ENCODE measurements around the gene CCDC88B.

- no peak for TF ChIP-seq EZH2 (IDR thresholded peaks at IDR 0.05; ENCODE audit: low read length, missing control alignments)
- TF ChIP-seq CTCF (conservative IDR thresholded peaks at IDR 0.05 in 1 of 2, IDR thresholded peaks at IDR 0.05 in 1 of 2; ENCODE audit: low read depth in 1 of 2, low read length in 2 of 2) = no peak
Measured at GRCh38 chr11:64373598-64373974, 33.6 kb downstream of the CCDC88B start.

All from fibroblast of lung (primary cell).